ENCODE measurements around the gene GPR3. TPM values are rescaled to one million over a fixed set of nuclear protein-coding genes. Genes with fewer than 3 reads are reported as not detected.

GPR3 gene
- total and polyA plus RNA-seq, 2 of the 13 experiments (the other 11 are each of a cell fraction or from before 2014, with no cell fraction given) = 1.00 to 2.6 TPM

DNA sequence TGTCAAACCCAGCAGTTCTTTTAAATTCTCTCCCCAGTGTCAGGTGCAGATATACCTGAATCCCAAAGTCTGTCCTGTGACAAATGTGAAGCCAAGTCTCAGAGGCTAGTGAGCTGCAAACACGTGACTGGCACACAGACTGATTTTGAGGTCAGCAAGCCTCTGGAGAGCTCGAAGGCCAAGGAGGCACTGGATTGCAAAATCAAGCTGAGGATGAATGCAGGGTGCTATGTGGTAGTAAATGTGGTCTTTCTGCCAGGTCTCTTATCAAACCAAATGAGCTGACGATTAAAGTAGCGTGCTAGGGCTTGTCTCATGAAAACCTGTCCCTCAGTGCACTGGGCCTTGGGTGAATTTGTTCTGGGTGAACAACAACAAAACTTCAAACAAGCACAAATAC, 20.6 kb downstream of the GPR3 start:
- WGBS (ENCODE audit: low lambda C conversion rate) = 96% methylated on average over 4 of the region's 4 CpGs
- TF ChIP-seq TOPORS (CRISPR knock-in tag; IDR thresholded peaks at IDR 0.05) (no peak), ETV6 (CRISPR knock-in tag; conservative IDR thresholded peaks at IDR 0.05) (no peak), SAP130 (CRISPR knock-in tag; IDR thresholded peaks at IDR 0.05; ENCODE audit: low read depth) (no peak), DPF2 (CRISPR knock-in tag; IDR thresholded peaks at IDR 0.05; ENCODE audit: borderline replicate concordance, low read depth) (no peak), SNAI1 (CRISPR knock-in tag; IDR thresholded peaks at IDR 0.05; ENCODE audit: borderline replicate concordance) (no peak), ZBTB39 (CRISPR knock-in tag; IDR thresholded peaks at IDR 0.05) (no peak), AKNA (CRISPR knock-in tag; IDR thresholded peaks at IDR 0.05; ENCODE audit: borderline replicate concordance) (no peak), ZNF703 (CRISPR knock-in tag; IDR thresholded peaks at IDR 0.05; ENCODE audit: borderline replicate concordance) (no peak), ZBTB14 (CRISPR knock-in tag; IDR thresholded peaks at IDR 0.05) (no peak), CAMTA2 (CRISPR knock-in tag; IDR thresholded peaks at IDR 0.05; ENCODE audit: borderline replicate concordance) (no peak)
- TF ChIP-seq, protein P1, sequence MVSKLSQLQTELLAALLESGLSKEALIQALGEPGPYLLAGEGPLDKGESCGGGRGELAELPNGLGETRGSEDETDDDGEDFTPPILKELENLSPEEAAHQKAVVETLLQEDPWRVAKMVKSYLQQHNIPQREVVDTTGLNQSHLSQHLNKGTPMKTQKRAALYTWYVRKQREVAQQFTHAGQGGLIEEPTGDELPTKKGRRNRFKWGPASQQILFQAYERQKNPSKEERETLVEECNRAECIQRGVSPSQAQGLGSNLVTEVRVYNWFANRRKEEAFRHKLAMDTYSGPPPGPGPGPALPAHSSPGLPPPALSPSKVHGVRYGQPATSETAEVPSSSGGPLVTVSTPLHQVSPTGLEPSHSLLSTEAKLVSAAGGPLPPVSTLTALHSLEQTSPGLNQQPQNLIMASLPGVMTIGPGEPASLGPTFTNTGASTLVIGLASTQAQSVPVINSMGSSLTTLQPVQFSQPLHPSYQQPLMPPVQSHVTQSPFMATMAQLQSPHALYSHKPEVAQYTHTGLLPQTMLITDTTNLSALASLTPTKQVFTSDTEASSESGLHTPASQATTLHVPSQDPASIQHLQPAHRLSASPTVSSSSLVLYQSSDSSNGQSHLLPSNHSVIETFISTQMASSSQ (IDR thresholded peaks at IDR 0.05; ENCODE audit: low read depth) = no peak
- TF ChIP-seq, protein P1 (CRISPR knock-in tag; IDR thresholded peaks at IDR 0.05; ENCODE audit: borderline replicate concordance) = no peak

More for the DNA sequence above, 20.6 kb downstream of the GPR3 start:
- Histone ChIP-seq H3K4me1 (ENCODE audit: insufficient read depth, low read length) (no peaks in the 10 kb centered on the region), H3K79me2 (ENCODE audit: insufficient read depth, low read length) (no peaks in the 10 kb centered on the region), H3K27ac (ENCODE audit: extremely low read length, insufficient read depth, low read length) (no peak overlapping the region), H4K20me1 (ENCODE audit: insufficient read depth, low read length) (no peaks in the 10 kb centered on the region), H3K4me2 (ENCODE audit: low read depth, low read length) (no peak overlapping the region), H3K4me3 (replicated peaks in 1 of 3; ENCODE audit: insufficient read depth in 1 of 3, low read depth in 2 of 3, low read length in 3 of 3) (no peak overlapping the region), H3K27me3 (ENCODE audit: control insufficient read depth in 1 of 2, insufficient read depth in 2 of 2, low read length in 2 of 2) (no peaks in the 10 kb centered on the region), H3K36me3 (replicated peaks in 1 of 2; ENCODE audit: control insufficient read depth in 1 of 2, insufficient read depth in 2 of 2, low read length in 2 of 2) (peaks cover 38 to 89% of the 10 kb centered on the region in 2 experiments), H3K9me3 (ENCODE audit: low read length) (no peaks in the 10 kb centered on the region), H3K9ac (ENCODE audit: insufficient read depth, low read depth, low read length) (no peak overlapping the region), H2AFZ (ENCODE audit: low read length) (no peak overlapping the region)
- in situ Hi-C loops (cut with HindIII; ENCODE audit: extremely low pct_ligation_motif_present, low pct_unique_long_range_greater_than_20kb) (no loop called here), intact Hi-C loops (cut with micrococcal nuclease; ENCODE audit: unreplicated experiment) (no loop called here)
- DNase-seq (ENCODE audit: low spot score) = no peak
- ATAC-seq = no peak
- ChIA-PET POLR2A (no interaction called here), CTCF (ENCODE audit: low intra/inter-chr PET ratio, low total read pairs) (no interaction called here)
- FAIRE-seq = no peak
- BruUV-seq (replicated peaks) = no TSS peak
